GM21717 (cell line): Measurements from ENCODE around the gene PRLR.
A peak's percentile ranks its signal among the peaks of the same experiment; 100 is the strongest.
"Not testable (repeated sequence)": the region's sequence is repeated elsewhere in the genome, so short reads cannot be mapped to it uniquely, and the experiment has no call there.

Experiments
- ATAC-seq: cut with Tn5 transposase; IDR thresholded peaks from one replicate; pipeline ENCODE4 v1.9.1; 2021; ENCODE audit warnings: mild to moderate bottlenecking, moderate library complexity; ENCODE audit not compliant: unreplicated experiment

Gene PRLR

GRCh38 chr5:35198075-35198474, 32.2 kb downstream of the PRLR start:
- no peak for ATAC-seq

GRCh38 chr5:35197351-35197750, 32.9 kb downstream of the PRLR start:
- no peak for ATAC-seq

GRCh38 chr5:35195472-35195852, 34.8 kb downstream of the PRLR start:
- no peak for ATAC-seq

- ATAC-seq, result peak; percentile 95
Observed at GRCh38 chr5:35194635-35195471, 35.4 kb downstream of the PRLR start.

GRCh38 chr5:35192506-35192905, 37.8 kb downstream of the PRLR start:
- no peak for ATAC-seq

GRCh38 chr5:35189801-35190200, 40.5 kb downstream of the PRLR start:
- not testable (repeated sequence) for ATAC-seq

- ATAC-seq, result no peak
Observed at GRCh38 chr5:35188031-35188457, 42.2 kb downstream of the PRLR start.

GRCh38 chr5:35187621-35188020, 42.7 kb downstream of the PRLR start:
- ATAC-seq, result not testable (repeated sequence)

- no peak for ATAC-seq
Observed at GRCh38 chr5:35186749-35187148, 43.5 kb downstream of the PRLR start.

- ATAC-seq, result no peak
Observed at GRCh38 chr5:35185518-35185917, 44.8 kb downstream of the PRLR start.

GRCh38 chr5:35183556-35183955, 46.7 kb downstream of the PRLR start:
- no peak for ATAC-seq

GRCh38 chr5:35182910-35183535, 47.3 kb downstream of the PRLR start:
- ATAC-seq, result no peak

GRCh38 chr5:35182486-35182885, 47.8 kb downstream of the PRLR start:
- no peak for ATAC-seq

GRCh38 chr5:35180046-35180445, 50.2 kb downstream of the PRLR start:
- no peak for ATAC-seq

- ATAC-seq, result no peak
Observed at GRCh38 chr5:35177783-35178182, 52.5 kb downstream of the PRLR start.

GRCh38 chr5:35172533-35172932, 57.8 kb downstream of the PRLR start:
- ATAC-seq, result no peak

- ATAC-seq, result no peak
Observed at GRCh38 chr5:35171991-35172390, 58.3 kb downstream of the PRLR start.

GRCh38 chr5:35171078-35171477, 59.2 kb downstream of the PRLR start:
- no peak for ATAC-seq

GRCh38 chr5:35166043-35166442, 64.2 kb downstream of the PRLR start:
- ATAC-seq, result no peak

- ATAC-seq, result no peak
Observed at GRCh38 chr5:35164860-35165542, 65.3 kb downstream of the PRLR start.

GRCh38 chr5:35163710-35164033, 66.6 kb downstream of the PRLR start:
- ATAC-seq, result no peak
